K562 treated with DMSO at 1 percent for 24 hours (cell line): ENCODE measurements around the gene RIT1. TPM values are rescaled to one million over a fixed set of nuclear protein-coding genes. Genes with fewer than 3 reads are reported as not detected.

Source experiments
- total RNA-seq: library from RNA; unstranded; fragments of 300-600 nt; gene quantifications from 2 replicates; pipeline ENCODE4 v1.2.3, GENCODE V29; 2022; ENCODE audit warnings: low read depth; ENCODE audit not compliant: insufficient read depth

RIT1 gene, protein sequence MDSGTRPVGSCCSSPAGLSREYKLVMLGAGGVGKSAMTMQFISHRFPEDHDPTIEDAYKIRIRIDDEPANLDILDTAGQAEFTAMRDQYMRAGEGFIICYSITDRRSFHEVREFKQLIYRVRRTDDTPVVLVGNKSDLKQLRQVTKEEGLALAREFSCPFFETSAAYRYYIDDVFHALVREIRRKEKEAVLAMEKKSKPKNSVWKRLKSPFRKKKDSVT
- total RNA-seq: 33.2 and 33.3 TPM in 2 replicates

GRCh38 chr1:155911156-155912055 is at the start of gene RIT1:
Gene RIT1 (minus strand): TSS chr1:155911349. CDS start chr1:155910761, 588 bp downstream.

GRCh38 chr1:155940993-155941844 is 30.1 kb upstream of the RIT1 start, which contains the start of gene RXFP4:
Gene RXFP4 (plus strand): TSS chr1:155941638. CDS start chr1:155941710, 72 bp downstream.

DNA sequence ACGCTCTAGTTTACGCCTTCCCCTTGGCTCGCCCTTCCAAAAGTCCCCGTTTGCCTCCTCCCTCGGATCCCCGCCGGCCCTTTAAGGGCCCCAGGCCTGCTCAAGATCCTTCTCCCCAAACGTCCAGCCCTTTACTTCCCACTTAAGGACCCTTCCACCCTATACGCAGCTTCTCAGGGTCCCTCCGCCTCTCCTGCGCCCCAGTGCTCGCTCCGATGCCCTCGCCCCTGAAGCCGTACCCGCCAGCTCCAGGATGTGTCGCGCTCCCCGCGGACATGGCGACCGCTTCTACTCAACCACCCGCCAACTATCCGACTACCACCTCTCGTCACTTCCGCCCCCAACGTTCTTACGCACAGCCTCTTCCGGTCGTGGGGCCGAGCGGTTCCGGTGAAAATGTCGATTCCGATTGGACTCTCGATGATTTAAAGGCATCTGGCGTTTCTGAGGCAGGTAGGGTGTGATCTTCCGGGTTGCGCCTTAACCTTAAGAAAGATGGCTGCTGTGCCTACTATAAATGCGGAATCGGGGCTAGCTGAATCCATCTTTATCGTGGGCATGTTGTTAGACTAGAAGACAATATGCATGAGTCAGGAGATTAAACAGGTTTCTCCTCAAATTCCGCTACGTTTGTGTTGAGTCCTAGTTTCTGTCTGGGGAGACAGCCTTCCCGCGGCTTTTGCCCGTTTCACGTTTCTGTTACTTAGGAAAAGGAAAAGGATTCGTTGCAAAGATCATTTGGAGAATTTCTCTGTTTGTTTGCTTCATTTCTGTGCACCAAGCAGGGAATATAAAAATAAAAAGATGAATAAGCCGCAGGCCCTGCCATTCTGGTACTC is 23.2 kb upstream of the RIT1 start, which contains the start of gene KHDC4:
TSS of gene KHDC4 (minus strand) at position 317 of the 839 bp plus-strand sequence. CDS start at position 277, 40 bp downstream.

DNA sequence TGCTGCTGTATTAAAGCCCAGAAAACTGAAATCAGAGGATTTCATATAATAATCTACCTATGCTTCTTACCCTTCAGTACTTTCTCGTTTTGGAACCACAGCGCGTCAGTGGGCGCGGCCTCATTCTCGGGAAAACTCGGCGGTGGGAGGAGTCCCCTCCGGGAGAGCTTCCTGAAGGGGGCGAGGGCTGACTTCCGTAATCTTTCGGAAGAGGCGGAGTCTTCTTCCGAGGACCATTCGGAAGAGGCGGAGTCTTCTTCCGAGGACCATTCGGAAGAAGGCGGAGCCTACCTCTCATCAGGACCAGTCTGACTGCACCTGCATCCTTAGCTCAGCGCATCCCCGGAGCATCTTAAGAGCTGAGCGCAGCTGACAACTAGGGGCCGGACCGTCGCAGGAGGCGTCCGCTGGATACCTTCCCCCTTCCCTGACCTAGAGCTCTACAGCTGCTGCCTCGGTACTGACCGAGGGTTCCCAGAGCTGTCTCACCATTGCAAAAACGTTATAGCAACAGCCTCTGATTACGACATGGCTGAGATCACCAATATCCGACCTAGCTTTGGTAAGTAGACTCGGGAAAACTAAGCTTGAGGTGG is 51.8 kb downstream of the RIT1 start, which contains the start of gene SYT11:
TSS of gene SYT11 (plus strand) at position 334 of the 596 bp plus-strand sequence. CDS start at position 529, 195 bp downstream.

DNA sequence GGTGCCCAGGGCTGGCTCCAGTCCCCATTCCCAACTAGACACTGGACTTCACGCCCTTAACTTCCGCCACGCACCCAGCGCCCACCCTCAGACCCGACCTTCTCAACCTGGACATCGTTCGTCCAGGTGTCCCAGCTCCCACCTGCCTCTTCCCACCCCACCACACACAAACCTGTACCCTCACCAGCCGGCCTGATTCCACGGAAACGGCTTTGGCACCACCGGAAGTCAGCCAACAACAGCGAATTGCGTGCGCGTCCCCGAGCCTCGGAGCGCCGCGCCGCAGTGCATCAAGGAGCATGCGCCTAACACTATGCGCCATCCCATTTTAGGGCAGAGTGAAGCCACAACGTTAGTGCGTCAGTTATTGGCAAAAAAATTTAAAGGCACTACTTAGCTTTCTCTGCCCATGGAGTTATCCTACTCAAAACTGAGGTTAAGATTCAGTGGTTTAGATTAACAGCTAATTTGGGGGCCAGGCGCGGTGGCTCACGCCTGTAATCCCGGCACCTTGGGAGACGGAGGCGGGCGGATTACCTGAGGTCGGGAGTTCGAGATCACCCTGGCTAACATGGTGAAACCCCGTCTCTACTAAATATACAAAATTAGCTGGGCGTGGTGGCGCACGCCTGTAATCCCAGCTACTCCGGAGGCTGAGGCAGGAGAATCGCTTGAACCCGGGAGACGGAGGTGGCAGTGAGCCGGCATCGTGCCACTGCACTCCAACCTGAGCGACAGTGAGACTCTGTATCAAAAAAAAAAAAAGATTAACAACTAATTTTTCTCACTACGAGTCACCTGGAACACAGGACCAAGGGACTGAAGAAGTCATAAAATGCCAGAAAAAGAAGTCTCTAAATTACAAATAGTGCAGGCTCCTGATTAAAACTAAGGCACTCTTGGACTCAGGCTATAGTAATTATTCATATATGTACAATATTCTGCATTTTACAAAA is 53.9 kb downstream of the RIT1 start, which contains the start of gene GON4L:
TSS of gene GON4L (minus strand) at position 240 of the 956 bp plus-strand sequence. CDS start 3,434 bp downstream, outside the sequence.

Other genes starting within 250 kb of the RIT1 start
- gene YY1AP1, start 222.6 kb downstream of the RIT1 start, total RNA-seq: 50.8 and 59.2 TPM in 2 replicates
- 100 and 103 TPM in 2 replicates for gene DAP3, start 222.3 kb downstream of the RIT1 start, total RNA-seq
- gene GON4L, start 54.1 kb downstream of the RIT1 start, total RNA-seq: 17.2 and 18.5 TPM in 2 replicates
- 0.29 and 0.81 TPM in 2 replicates for gene SYT11, start 51.8 kb downstream of the RIT1 start, total RNA-seq
- 37.5 and 48.6 TPM in 2 replicates for gene KHDC4, start 23.1 kb upstream of the RIT1 start, total RNA-seq
- not detected in 2 replicates for gene RXFP4, start 30.3 kb upstream of the RIT1 start, total RNA-seq
- 195 and 229 TPM in 2 replicates for gene ARHGEF2, start 67.2 kb upstream of the RIT1 start, total RNA-seq
- gene SSR2, start 109.6 kb upstream of the RIT1 start, total RNA-seq: 297 and 307 TPM in 2 replicates
- 50.3 and 55.1 TPM in 2 replicates for gene UBQLN4, start 142.4 kb upstream of the RIT1 start, total RNA-seq
- gene LAMTOR2, start 143.4 kb upstream of the RIT1 start, total RNA-seq: 99.4 and 118 TPM in 2 replicates
- 1.3 TPM in 1 of 2 replicates, not detected in the other for gene RAB25, start 149.8 kb upstream of the RIT1 start, total RNA-seq
- gene MEX3A, start 171.1 kb upstream of the RIT1 start, total RNA-seq: 2.8 and 5.1 TPM in 2 replicates
- gene LMNA, start 203.4 kb upstream of the RIT1 start, total RNA-seq: 358 and 396 TPM in 2 replicates
- gene SEMA4A, start 242.2 kb upstream of the RIT1 start, total RNA-seq: 0.74 and 0.78 TPM in 2 replicates